Activated CD8-positive, alpha-beta memory T cell treated with anti-CD3 and anti-CD28 coated beads, Interleukin-2, amount 10 ng/mL, durations not matched to agents 7 days and 5 days (primary cell): ENCODE measurements around the gene ASXL3. TPM values are rescaled to one million over a fixed set of nuclear protein-coding genes. Genes with fewer than 3 reads are reported as not detected.

Source experiments
- ATAC-seq: fragments of 150-1000 bp; cut with Tn5 transposase; one replicate; pipeline ENCODE4 v1.10.0; 2021; ENCODE audit warnings: moderate library complexity
- CTCF ChIA-PET: fragments of 350-600 bp; sonication (Branson Sonifier 250); formaldehyde crosslinking; loops from one replicate; lab custom pipeline; 2021; ENCODE audit warnings: antibody characterized with exemption; lab: Charles Lee
- DNase-seq: peaks from one replicate; pipeline ENCODE4 v3.0.0-alpha.2; 2020
- H3K27ac Mint-ChIP-seq: one replicate; pipeline ENCODE4 v1.8.0; 2021; ENCODE audit warnings: mild to moderate bottlenecking, mixed read lengths
- H3K27me3 Mint-ChIP-seq: one replicate; pipeline ENCODE4 v1.8.0; 2021; ENCODE audit warnings: mixed read lengths
- H3K36me3 Mint-ChIP-seq: one replicate; pipeline ENCODE4 v1.8.0; 2021; ENCODE audit warnings: mild to moderate bottlenecking, mixed read lengths
- H3K4me1 Mint-ChIP-seq: one replicate; pipeline ENCODE4 v1.8.0; 2021; ENCODE audit warnings: mixed read lengths
- H3K4me3 Mint-ChIP-seq: one replicate; pipeline ENCODE4 v1.8.0; 2021; ENCODE audit warnings: mild to moderate bottlenecking, moderate library complexity, mixed read lengths
- H3K9me3 Mint-ChIP-seq: one replicate; pipeline ENCODE4 v1.8.0; 2022; ENCODE audit warnings: low read depth, mixed read lengths
- total RNA-seq, 2 experiments: library from RNA; stranded (reverse); gene quantifications; one replicate each; pipeline ENCODE4 v1.2.3, GENCODE V29; 2021

ASXL3 gene
- total RNA-seq, 2 experiments from 2014 or later, result not detected

DNA sequence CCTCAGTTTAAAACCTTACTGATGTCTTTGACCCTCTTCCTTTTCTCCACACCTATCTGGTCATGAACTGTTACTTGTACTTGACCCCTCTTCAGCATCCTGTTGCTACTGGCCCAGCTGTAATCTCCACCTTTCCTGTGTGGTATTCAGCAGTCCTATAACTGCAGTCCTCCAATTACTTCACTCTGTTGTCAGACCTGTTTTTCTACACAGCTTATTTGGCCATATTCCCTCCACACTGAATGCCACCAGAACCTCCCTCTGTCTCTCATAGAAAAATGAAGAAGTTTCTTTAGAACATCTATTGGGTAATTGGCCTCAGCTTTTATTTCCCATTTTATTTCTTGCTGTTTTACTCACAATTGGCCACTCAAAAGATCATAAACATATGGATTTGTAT is 155.4 kb downstream of the ASXL3 start:
- Mint-ChIP-seq H3K9me3 (peaks cover 8% of the 10 kb centered on the region), H3K4me3 (no peak overlapping the region), H3K4me1 (no peaks in the 10 kb centered on the region), H3K27me3 (no peaks in the 10 kb centered on the region), H3K27ac (no peak overlapping the region), H3K36me3 (no peaks in the 10 kb centered on the region)
- DNase-seq (no peak), ATAC-seq (no peak)
- CTCF ChIA-PET, result interaction anchor here (0.7 kb wide), 1 partner anchor 1382 kb away, joined by 6 read pairs; no protein-coding TSS in a partner anchor

- ATAC-seq, result no peak
- no peaks in the 10 kb centered on the region for H3K36me3 Mint-ChIP-seq
- no peaks in the 10 kb centered on the region for H3K4me1 Mint-ChIP-seq
- DNase-seq, result no peak
- H3K27ac Mint-ChIP-seq, result no peak overlapping the region
- no peaks in the 10 kb centered on the region for H3K27me3 Mint-ChIP-seq
- H3K4me3 Mint-ChIP-seq, result no peak overlapping the region
- H3K9me3 Mint-ChIP-seq, result peaks cover 8% of the 10 kb centered on the region
- CTCF ChIA-PET, result no interaction called here
These were observed 157.4 kb downstream of the ASXL3 start for GRCh38 chr18:33735428-33735827.

- no peaks in the 10 kb centered on the region for H3K4me1 Mint-ChIP-seq
- DNase-seq (no peak), ATAC-seq (no peak)
- H3K36me3 Mint-ChIP-seq, result no peaks in the 10 kb centered on the region
- no peaks in the 10 kb centered on the region for H3K27me3 Mint-ChIP-seq
- H3K27ac Mint-ChIP-seq, result no peak overlapping the region
- CTCF ChIA-PET, result no interaction called here
- H3K4me3 Mint-ChIP-seq, result no peak overlapping the region
- H3K9me3 Mint-ChIP-seq, result peaks cover 2% of the 10 kb centered on the region
These were observed 163.7 kb downstream of the ASXL3 start for GRCh38 chr18:33741760-33742159.

DNA sequence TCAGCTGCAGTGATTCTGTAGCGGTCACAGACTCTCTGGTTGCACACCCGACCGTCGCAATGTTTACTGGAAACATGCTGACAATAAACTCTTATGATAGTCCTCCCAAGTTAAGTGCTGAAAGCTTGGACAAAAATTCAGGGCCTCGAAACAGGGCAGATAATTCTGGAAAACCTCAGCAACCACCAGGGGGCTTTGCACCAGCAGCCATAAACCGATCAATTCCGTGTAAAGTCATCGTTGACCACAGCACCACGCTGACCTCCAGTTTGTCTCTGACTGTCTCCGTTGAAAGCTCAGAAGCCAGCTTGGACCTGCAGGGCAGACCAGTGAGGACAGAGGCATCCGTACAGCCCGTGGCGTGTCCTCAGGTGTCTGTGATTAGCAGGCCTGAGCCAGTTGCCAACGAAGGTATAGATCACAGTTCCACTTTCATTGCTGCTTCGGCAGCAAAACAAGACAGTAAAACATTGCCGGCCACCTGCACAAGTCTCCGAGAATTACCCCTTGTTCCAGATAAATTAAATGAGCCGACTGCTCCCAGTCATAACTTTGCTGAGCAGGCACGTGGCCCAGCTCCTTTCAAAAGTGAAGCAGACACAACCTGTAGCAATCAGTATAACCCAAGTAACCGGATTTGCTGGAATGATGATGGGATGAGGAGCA is 166.1 kb downstream of the ASXL3 start:
- H3K4me3 Mint-ChIP-seq, result no peak overlapping the region
- CTCF ChIA-PET, result no interaction called here
- H3K27ac Mint-ChIP-seq, result no peak overlapping the region
- no peaks in the 10 kb centered on the region for H3K4me1 Mint-ChIP-seq
- H3K36me3 Mint-ChIP-seq, result no peaks in the 10 kb centered on the region
- H3K9me3 Mint-ChIP-seq, result peaks cover 2% of the 10 kb centered on the region
- H3K27me3 Mint-ChIP-seq, result no peaks in the 10 kb centered on the region
- ATAC-seq (no peak), DNase-seq (no peak)

GRCh38 chr18:33745151-33745795 is 167.3 kb downstream of the ASXL3 start:
- Mint-ChIP-seq H3K9me3 (peaks cover 2% of the 10 kb centered on the region), H3K27ac (no peak overlapping the region), H3K4me3 (no peak overlapping the region), H3K4me1 (no peaks in the 10 kb centered on the region), H3K27me3 (no peaks in the 10 kb centered on the region), H3K36me3 (no peaks in the 10 kb centered on the region)
- CTCF ChIA-PET, result no interaction called here
- DNase-seq, result no peak
- no peak for ATAC-seq

GRCh38 chr18:33745871-33746545 is 168.0 kb downstream of the ASXL3 start:
- no peak for ATAC-seq
- Mint-ChIP-seq H3K27ac (no peak overlapping the region), H3K4me3 (no peak overlapping the region), H3K36me3 (no peaks in the 10 kb centered on the region), H3K27me3 (no peaks in the 10 kb centered on the region), H3K4me1 (no peaks in the 10 kb centered on the region), H3K9me3 (peaks cover 2% of the 10 kb centered on the region)
- DNase-seq, result no peak
- CTCF ChIA-PET, result no interaction called here

DNA sequence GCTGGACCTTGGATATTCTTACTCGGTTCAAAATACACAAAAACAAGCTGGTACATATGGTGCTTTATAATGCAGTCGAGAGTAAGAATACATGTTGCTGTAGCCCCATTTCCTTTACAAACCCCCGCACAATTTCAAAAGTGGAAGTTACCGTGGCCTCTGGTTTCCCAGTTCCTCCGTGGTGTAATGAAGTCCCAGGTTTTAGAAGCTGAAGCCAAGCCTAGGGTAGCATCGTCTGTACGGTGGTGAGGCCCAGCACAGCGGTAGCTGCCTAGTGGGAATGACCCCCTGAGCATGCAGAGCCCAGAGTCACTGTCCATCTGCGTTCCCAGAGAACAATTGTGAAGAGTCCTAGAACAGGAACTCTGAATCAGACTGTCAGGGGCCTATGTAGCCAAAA is 171.8 kb downstream of the ASXL3 start:
- Mint-ChIP-seq H3K4me3 (no peak overlapping the region), H3K27me3 (no peaks in the 10 kb centered on the region), H3K36me3 (no peaks in the 10 kb centered on the region), H3K9me3 (peaks cover 2% of the 10 kb centered on the region), H3K4me1 (no peaks in the 10 kb centered on the region), H3K27ac (no peak overlapping the region)
- ATAC-seq (no peak), DNase-seq (no peak)
- CTCF ChIA-PET, result no interaction called here

GRCh38 chr18:33750366-33750765 is 172.3 kb downstream of the ASXL3 start:
- ATAC-seq, result no peak
- DNase-seq, result no peak
- no peak overlapping the region for H3K27ac Mint-ChIP-seq
- no peak overlapping the region for H3K4me3 Mint-ChIP-seq
- peaks cover 2% of the 10 kb centered on the region for H3K9me3 Mint-ChIP-seq
- no peaks in the 10 kb centered on the region for H3K4me1 Mint-ChIP-seq
- no peaks in the 10 kb centered on the region for H3K36me3 Mint-ChIP-seq
- no peaks in the 10 kb centered on the region for H3K27me3 Mint-ChIP-seq
- CTCF ChIA-PET, result no interaction called here

GRCh38 chr18:33751613-33752221 is 173.7 kb downstream of the ASXL3 start:
- DNase-seq (no peak), ATAC-seq (no peak)
- H3K9me3 Mint-ChIP-seq, result peaks cover under 1% of the 10 kb centered on the region
- no peaks in the 10 kb centered on the region for H3K4me1 Mint-ChIP-seq
- H3K36me3 Mint-ChIP-seq, result no peaks in the 10 kb centered on the region
- no peak overlapping the region for H3K4me3 Mint-ChIP-seq
- H3K27ac Mint-ChIP-seq, result no peak overlapping the region
- H3K27me3 Mint-ChIP-seq, result no peaks in the 10 kb centered on the region
- CTCF ChIA-PET, result no interaction called here

DNA sequence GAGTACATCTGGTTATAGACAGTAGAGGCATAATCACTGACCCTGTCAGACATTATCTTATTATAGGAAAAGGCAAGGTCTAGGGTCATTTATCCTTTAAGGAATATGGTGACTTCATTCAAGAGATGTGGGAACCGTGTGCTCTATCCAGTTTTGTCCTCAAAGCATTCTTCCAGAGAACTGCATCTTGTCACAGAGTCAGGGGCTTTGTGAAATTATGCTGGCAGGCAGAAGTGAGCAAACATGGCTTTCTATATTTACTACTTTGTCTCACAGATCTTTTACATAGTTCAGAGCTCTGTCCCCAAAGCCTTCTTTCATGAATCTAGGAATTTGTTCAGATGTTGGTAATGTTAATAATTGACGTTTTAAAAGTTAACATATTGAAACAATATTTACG is 177.4 kb downstream of the ASXL3 start:
- peaks cover 2% of the 10 kb centered on the region for H3K9me3 Mint-ChIP-seq
- H3K27ac Mint-ChIP-seq, result no peak overlapping the region
- H3K36me3 Mint-ChIP-seq, result no peaks in the 10 kb centered on the region
- CTCF ChIA-PET, result no interaction called here
- H3K4me1 Mint-ChIP-seq, result no peaks in the 10 kb centered on the region
- DNase-seq, result no peak
- no peaks in the 10 kb centered on the region for H3K27me3 Mint-ChIP-seq
- ATAC-seq, result no peak
- no peak overlapping the region for H3K4me3 Mint-ChIP-seq

DNA sequence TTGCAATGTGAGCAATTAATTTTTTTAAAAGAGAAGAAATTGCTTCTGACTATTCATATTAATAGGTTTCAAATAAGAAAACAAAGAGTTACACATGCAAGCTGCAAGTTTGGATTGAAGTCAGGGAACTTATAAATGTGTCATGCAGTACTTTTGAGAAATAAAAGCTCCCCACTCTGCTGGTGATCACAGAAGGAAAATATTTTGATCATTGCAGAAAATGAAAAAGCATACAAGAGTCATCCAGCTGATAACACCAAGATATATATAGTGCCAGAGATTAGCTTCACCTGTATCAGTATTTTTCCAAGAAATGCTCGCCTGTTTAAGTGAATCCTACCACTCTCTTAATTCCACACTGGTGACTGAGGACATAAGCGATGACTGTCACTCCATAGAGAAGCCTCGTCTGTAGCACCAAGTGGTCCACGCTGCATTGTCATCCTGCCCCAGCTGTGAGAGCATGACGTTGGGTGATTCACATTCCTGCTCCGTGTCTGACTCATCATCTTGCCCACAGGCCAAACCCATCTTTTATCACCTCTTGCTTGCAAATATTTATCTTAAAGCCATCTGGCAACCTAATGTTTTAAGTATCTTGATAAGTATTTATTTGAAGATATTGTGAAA is 178.0 kb downstream of the ASXL3 start:
- Mint-ChIP-seq H3K27ac (no peak overlapping the region), H3K4me1 (no peaks in the 10 kb centered on the region), H3K27me3 (no peaks in the 10 kb centered on the region), H3K4me3 (no peak overlapping the region), H3K9me3 (peaks cover 2% of the 10 kb centered on the region), H3K36me3 (no peaks in the 10 kb centered on the region)
- ATAC-seq (no peak), DNase-seq (no peak)
- CTCF ChIA-PET, result no interaction called here

GRCh38 chr18:33757037-33757436 is 179.0 kb downstream of the ASXL3 start:
- no peaks in the 10 kb centered on the region for H3K36me3 Mint-ChIP-seq
- CTCF ChIA-PET, result no interaction called here
- peaks cover 2% of the 10 kb centered on the region for H3K9me3 Mint-ChIP-seq
- ATAC-seq (no peak), DNase-seq (no peak)
- H3K4me3 Mint-ChIP-seq, result no peak overlapping the region
- no peaks in the 10 kb centered on the region for H3K27me3 Mint-ChIP-seq
- no peaks in the 10 kb centered on the region for H3K4me1 Mint-ChIP-seq
- no peak overlapping the region for H3K27ac Mint-ChIP-seq

GRCh38 chr18:33761363-33761762 is 183.3 kb downstream of the ASXL3 start:
- peaks cover 2% of the 10 kb centered on the region for H3K9me3 Mint-ChIP-seq
- H3K4me1 Mint-ChIP-seq, result no peaks in the 10 kb centered on the region
- H3K36me3 Mint-ChIP-seq, result no peaks in the 10 kb centered on the region
- no peak for DNase-seq
- no peak for ATAC-seq
- H3K4me3 Mint-ChIP-seq, result no peak overlapping the region
- H3K27ac Mint-ChIP-seq, result no peak overlapping the region
- H3K27me3 Mint-ChIP-seq, result no peaks in the 10 kb centered on the region
- CTCF ChIA-PET, result no interaction called here
